C4-2B (cell line): Measurements from ENCODE around the gene FRMD1.

Source experiments
- H3K27ac ChIP-seq: fragments of 450-650 bp; 2 replicates; pipeline ENCODE4 v1.5.1; 2017
- CTCF ChIP-seq: fragments of 450-650 bp; conservative IDR thresholded peaks from 2 replicates; pipeline ENCODE4 v1.5.1; 2017; ENCODE audit warnings: mild to moderate bottlenecking
- ZFX ChIP-seq: fragments of 450-650 bp; IDR thresholded peaks from 2 replicates; pipeline ENCODE4 v1.6.1; 2017

FRMD1 gene

GRCh38 chr6:168078943-168079405 is at the start of gene FRMD1:
Gene FRMD1 (minus strand): TSS chr6:168079212. CDS start chr6:168079094, 118 bp downstream.
- TF ChIP-seq CTCF (no peak), ZFX (no peak)
- H3K27ac ChIP-seq: no peak within 1 kb of the TSS

- H3K27ac ChIP-seq: no peak overlapping the region
- TF ChIP-seq CTCF: no peak
- no peak for TF ChIP-seq ZFX
Observed at GRCh38 chr6:168128006-168128630, 49.1 kb upstream of the FRMD1 start.

GRCh38 chr6:168127384-168127868 is 48.4 kb upstream of the FRMD1 start:
- TF ChIP-seq ZFX (no peak), CTCF (no peak)
- no peak overlapping the region for H3K27ac ChIP-seq

- no peak overlapping the region for H3K27ac ChIP-seq
- no peak for TF ChIP-seq CTCF
- TF ChIP-seq ZFX: no peak
Observed at GRCh38 chr6:168126566-168127383, 47.8 kb upstream of the FRMD1 start.

- H3K27ac ChIP-seq: no peak overlapping the region
- no peak for TF ChIP-seq ZFX
- TF ChIP-seq CTCF: no peak
Observed at GRCh38 chr6:168125429-168126001, 46.5 kb upstream of the FRMD1 start.

- no peak for TF ChIP-seq ZFX
- no peak for TF ChIP-seq CTCF
- no peak overlapping the region for H3K27ac ChIP-seq
Observed at GRCh38 chr6:168124921-168125320, 45.9 kb upstream of the FRMD1 start.

- no peak overlapping the region for H3K27ac ChIP-seq
- no peak for TF ChIP-seq ZFX
- TF ChIP-seq CTCF: no peak
Observed at GRCh38 chr6:168124158-168124557, 45.1 kb upstream of the FRMD1 start.
